Stimulated activated CD8-positive, alpha-beta memory T cell treated with anti-CD3 and anti-CD28 coated beads, Interleukin-12 subunit alpha, Interleukin-12 subunit beta, amount 100 ng/mL, for 4 hours (primary cell): ENCODE data around the gene CADM2.

Experiments used
- DNase-seq: peaks from one replicate; pipeline ENCODE4 v3.0.0-alpha.2; 2020; ENCODE audit warnings: low read depth

CADM2 gene

DNA sequence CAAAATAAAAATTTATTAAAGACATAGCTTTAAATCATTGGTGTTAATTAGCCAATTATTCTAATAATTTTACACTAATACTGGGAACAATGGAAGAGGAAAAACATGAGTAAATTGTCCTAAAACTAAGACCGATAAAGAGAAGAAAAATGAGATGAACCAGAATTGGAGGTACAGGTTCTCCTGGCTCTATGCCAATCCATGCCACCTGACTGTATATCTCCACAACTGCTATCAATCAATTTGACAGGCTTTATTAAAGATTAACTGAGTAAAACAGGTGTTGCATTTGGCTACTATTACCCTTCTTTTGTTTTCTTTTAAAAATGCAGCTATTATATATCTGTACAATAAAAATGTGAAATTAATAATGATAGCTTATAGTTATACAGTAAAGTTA is 850.0 kb downstream of the CADM2 start:
- no peak for DNase-seq

DNA sequence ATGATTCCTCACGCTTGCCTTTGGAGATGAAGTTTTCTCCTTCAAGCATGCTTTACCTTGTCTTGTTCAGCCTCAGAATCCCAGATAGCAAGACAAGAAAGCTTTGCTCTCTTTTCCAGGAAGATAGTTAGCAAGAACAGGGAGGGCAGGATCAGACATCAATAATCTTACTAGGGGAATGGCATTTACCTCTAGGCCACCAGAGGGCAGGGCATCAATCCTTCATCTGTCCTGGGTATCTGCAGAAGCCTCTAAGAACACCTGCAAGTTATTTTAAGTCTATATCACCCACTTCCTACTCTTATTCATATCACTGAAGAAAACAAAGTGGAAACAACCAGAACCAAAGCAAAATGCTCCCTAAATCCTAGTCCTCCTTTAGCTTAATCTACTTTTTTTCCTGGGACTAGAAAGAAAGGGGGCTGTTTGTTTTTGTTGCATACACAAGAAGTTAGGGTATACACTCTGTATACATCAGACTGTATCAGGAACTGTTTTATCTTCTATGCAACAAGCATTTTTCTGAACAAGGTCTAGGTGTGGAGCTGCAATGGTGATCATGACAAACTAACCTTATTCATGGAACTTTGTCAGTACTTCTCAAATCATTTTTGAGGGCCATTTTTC is 862.5 kb downstream of the CADM2 start:
- no peak for DNase-seq

DNA sequence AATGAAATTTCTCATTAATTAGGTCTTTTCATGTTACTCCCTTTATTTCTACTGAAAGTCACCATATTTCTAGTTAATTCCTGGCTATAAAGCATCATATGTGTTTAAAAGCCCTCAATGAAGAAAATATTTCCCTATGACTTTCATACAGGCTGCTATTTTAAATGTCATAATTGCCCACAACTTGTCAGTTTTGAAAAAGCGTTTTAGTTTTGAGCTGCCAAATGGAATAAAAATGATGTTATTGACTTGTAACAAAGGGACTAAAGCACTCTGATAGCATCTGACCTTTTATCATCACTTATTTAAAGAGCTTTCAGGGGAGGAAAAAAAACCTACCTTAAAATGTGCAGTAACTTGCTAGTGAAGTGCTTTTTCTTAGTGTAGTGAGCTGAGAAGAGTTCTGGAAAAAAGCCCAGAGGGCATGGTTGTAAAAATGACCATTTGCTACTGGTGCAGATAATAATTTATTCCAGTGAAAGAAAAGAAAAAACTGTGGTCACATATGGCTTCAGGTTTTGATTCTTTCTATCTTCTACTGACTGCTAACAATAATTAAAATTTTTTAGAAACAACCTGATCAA is 877.2 kb downstream of the CADM2 start:
- DNase-seq = no peak

DNA sequence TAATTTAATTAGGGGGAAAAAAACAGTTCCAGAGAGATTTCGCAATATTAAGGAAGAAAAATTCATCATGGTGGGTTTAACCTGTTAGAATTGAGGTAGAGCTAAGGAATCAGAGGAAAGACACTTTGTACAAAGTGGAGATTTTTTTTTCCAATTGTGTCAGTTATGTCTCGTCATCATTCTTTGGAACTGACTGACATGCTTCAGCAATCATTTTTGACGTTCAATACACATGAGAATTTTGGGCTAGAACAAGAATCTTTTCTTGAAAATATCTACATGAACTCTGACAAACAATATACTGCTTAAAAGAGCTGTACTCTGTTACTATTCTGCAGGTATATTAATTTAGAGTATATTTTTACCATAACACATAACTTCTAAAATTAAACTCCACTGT is 878.6 kb downstream of the CADM2 start:
- DNase-seq = no peak

DNA sequence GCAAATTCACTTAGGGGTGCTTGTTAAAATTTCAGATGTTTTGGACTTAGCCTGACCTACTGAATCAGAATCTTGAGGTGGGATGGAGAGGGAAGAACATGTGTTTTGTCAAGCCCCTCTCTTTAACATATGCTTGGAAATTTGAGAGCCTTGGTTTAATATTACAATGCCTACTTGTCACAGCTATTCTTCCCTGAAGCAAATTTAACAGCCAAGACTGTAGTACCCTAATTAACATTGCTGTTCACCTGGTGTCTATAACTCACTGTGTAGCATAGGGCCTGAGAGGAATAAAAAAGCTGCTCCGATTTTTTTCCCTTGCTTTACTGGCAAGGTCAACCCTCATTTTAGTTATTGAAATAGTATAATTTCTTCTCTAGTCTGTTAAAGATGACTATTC is 880.1 kb downstream of the CADM2 start:
- no peak for DNase-seq

DNA sequence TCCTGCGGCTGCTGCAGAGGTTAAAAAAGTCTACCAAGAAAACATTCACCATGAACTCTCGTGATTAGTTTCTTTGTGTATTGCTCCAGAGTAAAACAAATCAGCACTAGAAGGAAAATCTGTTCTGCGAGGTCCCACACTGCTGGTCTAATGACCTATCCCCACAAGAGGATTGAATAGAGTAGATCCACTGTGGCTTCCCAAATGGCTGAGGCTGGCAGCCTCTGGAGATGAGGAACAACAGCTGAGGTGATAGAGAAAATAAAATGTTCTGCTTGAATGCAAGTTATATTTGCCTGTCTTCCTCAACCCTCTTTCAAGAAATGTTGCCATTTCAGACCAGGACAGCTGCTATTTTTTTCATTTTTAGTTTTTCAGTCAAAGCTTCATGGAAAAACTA is 883.3 kb downstream of the CADM2 start:
- DNase-seq = no peak

DNA sequence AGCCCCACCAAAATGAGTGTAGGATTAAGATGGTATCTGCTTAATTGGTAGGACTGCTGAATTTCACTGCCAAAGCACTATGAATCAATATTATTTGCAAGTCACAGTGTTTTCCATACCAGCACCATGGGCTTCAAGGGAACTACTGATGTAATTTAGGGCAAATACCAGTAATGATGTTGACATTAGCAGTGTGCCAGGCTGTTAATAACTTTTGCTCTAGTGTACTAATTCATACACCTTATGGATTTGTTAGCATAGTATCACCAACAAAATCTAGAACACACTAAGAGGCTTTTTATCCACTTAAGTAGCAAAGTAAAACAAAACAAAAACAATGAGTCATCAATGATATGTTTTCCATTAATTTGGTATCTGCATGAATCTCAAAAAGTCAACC is 888.2 kb downstream of the CADM2 start:
- no peak for DNase-seq

DNA sequence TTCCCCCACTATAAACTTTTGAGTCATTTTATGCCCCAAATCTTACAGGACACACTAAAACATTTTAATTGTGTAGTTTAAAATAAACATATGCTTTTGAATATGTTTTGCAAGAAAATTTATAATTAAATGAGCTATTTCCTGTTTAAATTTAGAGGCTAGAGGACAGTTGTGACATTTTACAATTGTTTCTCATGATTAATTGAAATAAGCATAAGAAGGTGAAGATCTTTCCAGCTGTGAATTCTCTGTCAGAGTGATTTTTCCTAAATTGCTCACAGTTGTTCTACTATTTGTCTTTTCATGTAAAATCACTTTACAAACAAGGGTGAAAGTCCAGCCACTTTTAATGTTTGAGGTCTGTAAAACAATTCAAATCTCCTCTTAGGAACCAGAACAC is 892.3 kb downstream of the CADM2 start:
- no peak for DNase-seq

DNA sequence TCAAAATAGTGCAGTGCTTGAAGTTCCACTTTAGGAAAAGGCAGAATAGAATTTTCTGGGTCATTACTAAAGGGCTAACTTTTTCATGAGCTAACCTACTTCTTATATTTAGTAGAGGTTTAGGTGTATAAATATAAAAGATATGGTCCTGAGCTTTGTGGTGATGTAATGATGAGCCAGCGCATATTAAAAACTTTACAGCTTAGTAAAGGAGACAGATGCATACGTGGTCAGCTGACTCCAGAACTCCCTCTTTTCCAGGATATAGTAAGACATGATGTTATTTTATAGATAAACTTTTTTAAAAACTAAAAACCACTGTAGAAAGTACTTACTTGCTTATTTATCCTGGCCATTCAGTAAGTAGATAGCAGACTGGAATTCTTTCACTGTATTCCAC is 895.0 kb downstream of the CADM2 start:
- DNase-seq = no peak

DNA sequence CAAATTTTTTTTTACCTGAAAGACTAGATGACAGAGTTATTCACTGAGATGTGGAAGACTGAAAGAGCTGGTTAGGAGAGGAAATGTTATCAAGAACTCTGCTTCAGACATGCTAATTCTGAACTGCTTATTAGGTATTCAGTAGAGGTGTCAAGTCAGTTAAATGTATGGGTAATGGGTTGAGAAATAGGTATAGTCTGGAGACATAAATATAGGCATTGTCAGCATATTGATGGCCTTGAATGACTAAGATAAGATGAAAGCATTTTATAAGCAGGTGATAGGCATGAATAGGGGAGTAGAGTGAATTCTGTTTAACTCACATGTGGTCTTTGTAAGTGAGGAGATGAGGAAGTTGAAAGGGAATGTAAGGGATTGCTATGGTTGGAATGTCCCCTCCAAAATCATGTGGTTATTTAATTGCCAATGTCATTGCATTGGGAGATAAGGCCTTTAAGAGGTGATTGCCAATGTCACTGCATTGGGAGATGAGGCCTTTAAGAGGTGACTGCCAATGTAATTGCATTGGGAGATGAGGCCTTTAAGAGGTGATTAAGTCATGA is 904.2 kb downstream of the CADM2 start:
- DNase-seq = no peak

DNA sequence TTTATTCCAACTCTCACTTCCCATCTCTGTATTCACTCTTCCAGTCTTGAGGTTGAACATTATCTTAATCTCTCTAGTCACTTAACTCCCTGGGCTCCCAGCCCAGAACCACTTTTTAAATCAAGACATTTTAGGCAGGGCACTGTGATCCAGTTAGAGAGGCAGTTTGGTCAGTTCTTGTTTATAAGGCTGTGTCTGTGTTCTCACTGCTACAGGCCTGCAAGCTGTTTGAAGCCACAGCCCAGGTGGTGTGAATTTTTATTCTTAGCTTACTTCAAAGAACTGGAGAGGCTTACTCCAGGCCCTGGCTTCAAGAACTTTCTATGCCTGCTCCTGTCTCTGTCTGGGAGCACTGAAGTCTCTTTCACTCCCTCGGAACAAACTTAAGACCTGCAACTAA is 906.1 kb downstream of the CADM2 start:
- DNase-seq = no peak

DNA sequence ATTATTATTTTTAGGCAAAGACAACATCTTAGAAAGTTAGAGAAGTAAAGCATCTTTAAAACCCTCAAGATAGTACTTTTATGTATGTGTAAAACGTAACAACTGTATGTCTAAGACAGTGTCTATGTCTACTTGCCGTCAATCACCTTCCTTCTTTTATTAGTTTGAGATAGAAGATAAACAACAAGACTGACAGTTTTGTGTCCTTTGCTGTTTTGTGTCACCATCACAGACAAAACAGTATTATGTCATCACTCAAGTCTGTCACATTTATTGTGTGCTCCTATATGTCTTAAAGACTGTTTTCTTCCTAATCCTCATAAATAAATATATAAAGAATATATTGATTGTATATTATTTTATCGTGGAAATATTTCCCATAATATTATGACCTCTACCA is 908.3 kb downstream of the CADM2 start:
- DNase-seq = no peak

DNA sequence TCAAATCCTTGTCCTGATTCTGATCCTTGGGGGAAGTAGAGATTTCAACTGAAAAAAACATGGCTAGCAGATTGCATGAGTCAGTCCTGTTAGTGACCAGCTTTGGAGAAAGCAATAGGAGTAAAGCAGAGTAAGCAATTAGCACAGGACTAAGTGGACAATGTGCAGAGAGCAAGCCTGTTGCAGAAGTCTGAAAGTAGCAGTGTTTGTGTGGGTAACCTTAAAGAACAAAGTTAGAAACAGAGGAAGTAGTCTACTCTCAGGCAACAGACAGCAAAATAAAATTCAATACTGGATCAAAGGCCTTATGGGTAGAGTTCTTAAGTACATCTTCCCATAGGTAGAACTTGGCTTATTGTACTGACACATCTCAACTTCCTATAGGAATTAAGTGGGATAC is 916.8 kb downstream of the CADM2 start:
- DNase-seq = no peak

DNA sequence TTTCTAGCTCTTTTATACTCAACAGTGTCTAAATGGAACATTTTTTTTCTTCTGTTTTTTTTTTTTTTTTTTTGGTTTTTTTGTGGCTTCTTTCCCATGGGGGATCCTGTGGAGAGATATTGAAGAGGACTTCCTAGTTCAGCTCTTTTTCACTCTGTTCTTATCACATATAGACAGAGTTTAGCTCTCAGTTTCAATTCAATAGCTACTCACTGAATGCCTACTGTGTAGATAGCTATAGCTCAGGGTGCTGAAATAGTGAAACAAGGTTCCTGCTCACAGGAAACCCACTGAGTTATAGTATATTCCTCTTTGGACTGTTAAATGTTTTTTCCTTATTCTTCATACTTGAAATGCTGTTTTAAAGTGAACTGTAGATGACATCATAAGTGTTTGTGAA is 918.8 kb downstream of the CADM2 start:
- no peak for DNase-seq

DNA sequence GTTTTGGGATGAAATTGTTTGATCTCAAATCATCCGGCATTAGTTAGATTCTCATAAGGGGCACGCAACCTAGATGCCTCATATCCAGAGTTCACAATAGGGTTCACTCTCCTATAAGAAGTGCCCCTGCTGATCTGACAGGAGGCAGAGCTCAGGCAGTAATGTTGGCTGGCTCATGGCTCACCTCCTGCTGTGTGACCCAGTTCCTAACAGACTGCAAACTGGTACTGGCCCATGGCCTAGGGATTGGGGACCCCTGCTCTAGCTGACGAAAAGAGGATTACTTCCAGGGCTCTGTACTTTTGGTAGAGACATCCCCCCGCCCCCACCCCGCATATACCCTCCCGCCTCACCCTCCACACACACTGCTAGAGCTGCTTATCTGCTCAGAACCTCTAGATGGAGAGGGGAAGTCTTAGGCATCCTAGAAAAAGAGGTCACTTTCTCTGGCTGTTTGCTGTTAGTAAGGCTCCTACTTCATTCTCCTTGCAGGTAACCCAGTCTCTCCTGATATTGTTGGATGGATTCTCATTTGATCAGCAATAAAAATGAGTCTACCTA is 923.1 kb downstream of the CADM2 start:
- no peak for DNase-seq

DNA sequence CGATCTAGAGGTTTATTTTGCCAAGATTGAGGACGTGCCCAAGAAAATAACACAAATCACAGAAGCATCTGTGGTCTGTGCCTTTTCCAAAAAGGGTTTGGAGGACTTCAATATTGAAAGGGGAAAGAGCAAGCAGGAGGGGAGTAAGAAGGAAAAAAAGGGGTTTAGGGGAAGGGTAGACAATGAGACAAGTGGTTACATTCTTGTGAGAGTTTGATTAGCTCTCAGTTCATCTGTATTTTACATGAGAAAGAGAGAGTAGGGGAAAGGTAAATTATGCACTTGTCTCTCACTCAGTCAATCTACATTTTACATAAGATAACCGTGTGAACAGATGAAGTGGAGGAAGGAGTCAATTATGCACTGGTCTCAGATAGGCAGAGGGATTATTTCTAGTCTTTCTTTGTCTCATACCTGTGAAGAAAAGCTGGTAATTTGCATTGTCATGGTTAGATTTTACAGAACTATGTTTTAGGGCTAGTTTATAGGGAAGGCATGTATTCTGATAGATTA is 931.3 kb downstream of the CADM2 start:
- DNase-seq = no peak

DNA sequence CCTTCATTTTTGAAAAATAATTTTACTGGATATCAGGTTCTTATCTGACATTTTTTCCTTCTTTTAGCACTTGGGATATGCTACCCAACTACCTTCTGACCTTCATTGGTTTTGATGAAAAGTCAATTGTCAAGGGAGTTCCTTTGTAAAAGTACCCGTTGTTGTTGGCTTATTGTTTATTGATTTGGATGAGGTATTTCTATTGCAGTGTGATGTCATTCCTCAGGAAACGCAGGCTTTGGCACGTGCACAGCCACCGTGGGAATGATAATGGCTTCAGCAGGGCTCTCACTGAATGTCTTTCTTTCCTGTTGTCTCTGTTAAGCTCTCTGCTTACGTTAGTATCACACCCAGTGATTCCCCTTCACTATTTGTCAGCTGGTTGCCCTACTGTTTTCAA is 944.6 kb downstream of the CADM2 start:
- DNase-seq = no peak

DNA sequence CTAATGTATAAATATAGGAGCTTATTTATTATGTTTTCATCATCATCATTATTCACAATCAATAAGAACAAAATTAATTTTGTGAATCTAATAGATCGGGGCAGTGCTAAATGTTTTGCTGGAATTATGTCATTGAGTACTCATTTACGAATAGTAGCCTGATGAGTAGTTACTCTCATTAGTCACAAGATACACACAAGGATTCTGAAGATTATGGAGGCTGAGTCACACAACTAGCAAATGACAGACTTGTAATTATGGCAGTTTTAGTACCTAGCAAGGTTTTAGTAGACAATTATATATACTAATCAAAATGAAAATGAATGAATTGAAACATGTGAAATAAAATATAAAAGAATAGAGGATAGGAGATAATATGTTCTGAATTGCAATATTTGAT is 954.2 kb downstream of the CADM2 start:
- DNase-seq = no peak

DNA sequence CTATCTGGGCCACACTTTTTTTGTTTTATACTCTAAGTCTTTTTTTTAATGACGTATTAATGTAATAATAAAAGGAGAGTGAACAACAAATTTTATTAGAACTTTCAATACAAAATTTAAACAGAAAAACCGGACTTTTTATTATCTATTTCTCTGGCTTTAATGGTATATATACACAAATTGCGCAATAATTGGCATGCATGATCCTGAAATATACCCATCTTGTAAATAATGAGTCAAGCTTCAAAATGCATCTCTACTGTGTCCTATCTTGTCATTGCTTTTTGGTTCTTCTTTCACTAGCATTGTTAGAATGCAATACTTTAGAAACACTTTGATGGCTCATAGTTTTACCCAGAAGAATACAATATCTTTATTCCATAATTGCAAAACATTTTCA is 963.6 kb downstream of the CADM2 start:
- DNase-seq = no peak

DNA sequence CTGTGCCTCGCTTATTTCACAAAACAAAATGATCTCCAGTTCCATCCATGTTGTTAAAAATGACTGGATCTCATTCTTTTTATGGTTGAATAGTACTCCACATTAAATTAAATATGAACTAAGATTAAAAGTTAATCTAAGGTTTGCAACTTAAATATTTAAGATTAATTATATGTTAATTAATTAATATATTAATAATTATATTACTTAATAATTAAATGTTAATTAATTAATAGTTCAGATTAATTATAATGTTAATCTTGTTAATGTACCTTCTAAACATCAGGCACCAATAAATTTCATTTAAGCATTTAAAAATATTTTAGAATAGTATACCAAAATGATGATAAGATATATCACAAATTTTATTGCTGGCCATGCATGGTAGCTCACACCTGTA is 971.9 kb downstream of the CADM2 start:
- DNase-seq = no peak

DNA sequence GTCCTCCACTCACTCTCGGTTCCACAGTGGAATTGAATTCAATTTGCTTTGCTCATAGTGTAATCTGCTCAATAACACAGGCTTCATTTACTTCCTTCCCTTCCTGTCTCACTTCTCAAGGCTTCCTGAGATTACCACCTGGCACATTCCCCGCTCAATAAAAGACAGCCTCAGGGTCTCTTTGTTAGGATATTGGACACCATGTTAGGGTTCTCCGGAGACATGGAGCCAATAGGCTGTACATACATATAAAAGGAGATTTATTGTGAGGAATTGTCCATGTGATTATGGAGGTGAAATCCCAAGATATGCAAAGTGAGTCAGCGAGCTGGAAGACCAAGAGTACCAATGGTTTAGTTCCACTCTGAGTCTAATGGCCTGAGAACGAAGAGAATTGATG is 974.5 kb downstream of the CADM2 start:
- DNase-seq = no peak

DNA sequence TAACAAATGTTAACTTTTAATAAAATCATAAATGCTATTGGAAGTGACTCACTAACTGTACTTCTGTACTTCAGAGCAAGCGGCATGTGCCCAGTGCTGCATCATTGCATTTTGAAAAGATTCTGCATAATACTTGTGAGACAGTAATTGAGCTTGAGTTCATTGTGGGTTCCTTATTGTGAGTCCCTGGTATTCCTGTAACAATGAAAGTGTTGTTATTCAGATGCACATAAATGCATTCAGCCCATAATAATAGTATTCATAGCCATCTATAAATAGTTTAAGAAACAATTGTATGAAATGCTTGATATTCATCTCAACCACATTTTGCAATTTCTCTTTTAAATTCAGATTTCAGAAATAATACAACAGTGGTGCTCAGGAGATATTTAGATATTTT is 976.4 kb downstream of the CADM2 start:
- no peak for DNase-seq

DNA sequence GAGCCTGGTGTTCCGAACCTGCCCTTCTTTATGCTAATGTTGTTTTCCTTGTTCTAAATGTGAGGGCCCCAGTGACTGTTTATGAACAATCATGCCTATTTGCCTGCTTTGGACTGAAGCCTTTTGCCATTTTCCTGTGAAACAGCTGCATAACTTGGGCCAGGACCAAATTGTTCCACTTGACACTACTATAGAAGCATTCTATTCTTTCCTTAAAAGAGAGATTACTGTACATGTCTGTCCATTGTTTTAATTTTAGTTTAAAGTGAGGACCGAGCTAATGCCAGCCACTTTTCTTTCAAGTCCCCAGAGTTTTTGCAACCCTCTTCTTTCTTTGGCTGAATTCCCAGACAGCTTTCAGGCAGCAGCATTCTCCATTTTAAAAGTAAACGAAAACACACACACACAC is 980.3 kb downstream of the CADM2 start:
- no peak for DNase-seq

DNA sequence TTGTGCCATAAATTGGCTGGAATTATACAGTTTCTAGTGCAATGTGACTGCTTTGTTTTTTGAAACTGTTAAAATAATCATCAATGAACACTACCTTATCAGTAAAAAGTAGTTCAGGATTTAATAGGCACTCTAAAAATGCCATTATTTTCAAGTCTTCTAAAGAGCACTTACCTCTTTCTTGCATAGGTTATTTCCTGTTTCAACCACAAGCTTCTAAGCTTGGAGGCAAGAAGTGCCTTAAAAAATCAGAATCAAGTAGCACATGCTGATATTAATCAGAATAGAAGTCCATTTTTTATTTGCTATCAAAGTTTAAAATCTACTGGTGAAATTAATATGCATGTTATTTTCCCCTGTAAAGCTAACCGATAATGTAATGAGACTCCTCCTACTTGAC is 991.6 kb downstream of the CADM2 start:
- DNase-seq = no peak
